ENCODE results near the gene NUP58.

The NUP58 gene

GRCh38 chr13:25286308-25286968 lies 15.0 kb upstream of the NUP58 start:
- H3K9me3 ChIP-seq (ENCODE audit: severe bottlenecking), result no peaks in the 10 kb centered on the region
- H3K4me3 ChIP-seq (ENCODE audit: low read depth, low read length), result peak overlapping the region; percentile 92
- H3K27ac ChIP-seq, result peak overlapping the region; percentile 90
- H3K27me3 ChIP-seq (ENCODE audit: insufficient read depth, low read depth, severe bottlenecking), result no peaks in the 10 kb centered on the region
- DNase-seq, result no peak
- H3K36me3 ChIP-seq, result peaks cover 23% of the 10 kb centered on the region
- TF ChIP-seq, protein P1, sequence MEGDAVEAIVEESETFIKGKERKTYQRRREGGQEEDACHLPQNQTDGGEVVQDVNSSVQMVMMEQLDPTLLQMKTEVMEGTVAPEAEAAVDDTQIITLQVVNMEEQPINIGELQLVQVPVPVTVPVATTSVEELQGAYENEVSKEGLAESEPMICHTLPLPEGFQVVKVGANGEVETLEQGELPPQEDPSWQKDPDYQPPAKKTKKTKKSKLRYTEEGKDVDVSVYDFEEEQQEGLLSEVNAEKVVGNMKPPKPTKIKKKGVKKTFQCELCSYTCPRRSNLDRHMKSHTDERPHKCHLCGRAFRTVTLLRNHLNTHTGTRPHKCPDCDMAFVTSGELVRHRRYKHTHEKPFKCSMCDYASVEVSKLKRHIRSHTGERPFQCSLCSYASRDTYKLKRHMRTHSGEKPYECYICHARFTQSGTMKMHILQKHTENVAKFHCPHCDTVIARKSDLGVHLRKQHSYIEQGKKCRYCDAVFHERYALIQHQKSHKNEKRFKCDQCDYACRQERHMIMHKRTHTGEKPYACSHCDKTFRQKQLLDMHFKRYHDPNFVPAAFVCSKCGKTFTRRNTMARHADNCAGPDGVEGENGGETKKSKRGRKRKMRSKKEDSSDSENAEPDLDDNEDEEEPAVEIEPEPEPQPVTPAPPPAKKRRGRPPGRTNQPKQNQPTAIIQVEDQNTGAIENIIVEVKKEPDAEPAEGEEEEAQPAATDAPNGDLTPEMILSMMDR (IDR thresholded peaks at IDR 0.05; ENCODE audit: low read depth, low read length), result no peak

GRCh38 chr13:25286969-25287961 lies 14.2 kb upstream of the NUP58 start, which contains the start of gene MTMR6:
Gene MTMR6, minus strand, starts transcription at chr13:25287488. Its CDS starts 241 bp downstream, at chr13:25287247.
- no peaks in the 10 kb centered on the region for H3K9me3 ChIP-seq (ENCODE audit: severe bottlenecking)
- no peaks in the 10 kb centered on the region for H3K27me3 ChIP-seq (ENCODE audit: insufficient read depth, low read depth, severe bottlenecking)
- peaks cover 23% of the 10 kb centered on the region for H3K36me3 ChIP-seq
- TF ChIP-seq, protein P1 (IDR thresholded peaks at IDR 0.05; ENCODE audit: low read depth, low read length), result peak; percentile 99
- H3K27ac ChIP-seq, result peak within 1 kb of the TSS; percentile 90
- H3K4me3 ChIP-seq (ENCODE audit: low read depth, low read length), result peak within 1 kb of the TSS; percentile 92
- peak; percentile 99 for DNase-seq

GRCh38 chr13:25288966-25289365 lies 12.5 kb upstream of the NUP58 start:
- TF ChIP-seq, protein P1 (IDR thresholded peaks at IDR 0.05; ENCODE audit: low read depth, low read length), result no peak
- Histone ChIP-seq H3K36me3 (peaks cover 10% of the 10 kb centered on the region), H3K27ac (no peak overlapping the region), H3K9me3 (ENCODE audit: severe bottlenecking) (no peaks in the 10 kb centered on the region), H3K27me3 (ENCODE audit: insufficient read depth, low read depth, severe bottlenecking) (no peaks in the 10 kb centered on the region), H3K4me3 (ENCODE audit: low read depth, low read length) (no peak overlapping the region)
- no peak for DNase-seq

- TF ChIP-seq, protein P1 (IDR thresholded peaks at IDR 0.05; ENCODE audit: low read depth, low read length), result no peak
- Histone ChIP-seq H3K27me3 (ENCODE audit: insufficient read depth, low read depth, severe bottlenecking) (no peaks in the 10 kb centered on the region), H3K4me3 (ENCODE audit: low read depth, low read length) (peak overlapping the region; percentile 7), H3K27ac (peak overlapping the region; percentile 88), H3K9me3 (ENCODE audit: severe bottlenecking) (no peaks in the 10 kb centered on the region), H3K36me3 (peaks cover 4% of the 10 kb centered on the region)
- DNase-seq, result peak; percentile 83
Measured at GRCh38 chr13:25291691-25292090, 9.7 kb upstream of the NUP58 start.

GRCh38 chr13:25292301-25292700 lies 9.1 kb upstream of the NUP58 start:
- Histone ChIP-seq H3K27me3 (ENCODE audit: insufficient read depth, low read depth, severe bottlenecking) (no peaks in the 10 kb centered on the region), H3K4me3 (ENCODE audit: low read depth, low read length) (peak overlapping the region; percentile 7), H3K27ac (peak overlapping the region; percentile 88), H3K9me3 (ENCODE audit: severe bottlenecking) (no peaks in the 10 kb centered on the region), H3K36me3 (no peaks in the 10 kb centered on the region)
- TF ChIP-seq, protein P1 (IDR thresholded peaks at IDR 0.05; ENCODE audit: low read depth, low read length), result no peak
- DNase-seq, result peak; percentile 82
